ENCODE results near the gene OR5T2.
"Not testable (repeated sequence)": the region's sequence is repeated elsewhere in the genome, so short reads cannot be mapped to it uniquely, and the experiment has no call there.

Gene OR5T2

GRCh38 chr11:56234155-56234554 is at the start of gene OR5T2:
OR5T2 (minus strand) TSS chr11:56234255; CDS start chr11:56233062, 1,193 bp downstream.
- no peak for DNase-seq (ENCODE audit: low read depth)

GRCh38 chr11:56273854-56274253 is 39.8 kb upstream of the OR5T2 start, which contains the start of gene OR5T1:
OR5T1 (plus strand) TSS chr11:56274154; CDS start chr11:56275639, 1,485 bp downstream.
- no peak for DNase-seq (ENCODE audit: low read depth)

- DNase-seq (ENCODE audit: low read depth) = no peak
Observed at GRCh38 chr11:56271092-56271491, 37.0 kb upstream of the OR5T2 start.

GRCh38 chr11:56251954-56252353 is 17.9 kb upstream of the OR5T2 start, which contains the start of gene OR5T3:
OR5T3 (plus strand) TSS chr11:56252254; CDS start chr11:56252254, 0 bp downstream.
- DNase-seq (ENCODE audit: low read depth) = no peak

GRCh38 chr11:56219735-56220134 is 14.3 kb downstream of the OR5T2 start:
- DNase-seq (ENCODE audit: low read depth) = not testable (repeated sequence)

- no peak for DNase-seq (ENCODE audit: low read depth)
Observed at GRCh38 chr11:56214537-56214936, 19.5 kb downstream of the OR5T2 start.

GRCh38 chr11:56207790-56208189 is 26.3 kb downstream of the OR5T2 start:
- no peak for DNase-seq (ENCODE audit: low read depth)

GRCh38 chr11:56197367-56197766 is 36.7 kb downstream of the OR5T2 start:
- DNase-seq (ENCODE audit: low read depth) = no peak

GRCh38 chr11:56196705-56197104 is 37.4 kb downstream of the OR5T2 start:
- DNase-seq (ENCODE audit: low read depth) = no peak

GRCh38 chr11:56188602-56189001 is 45.5 kb downstream of the OR5T2 start:
- DNase-seq (ENCODE audit: low read depth) = no peak

GRCh38 chr11:56183459-56183858 is 50.6 kb downstream of the OR5T2 start:
- DNase-seq (ENCODE audit: low read depth) = no peak
